ENCODE measurements around the gene HIF1AN. TPM values are rescaled to one million over a fixed set of nuclear protein-coding genes. Genes with fewer than 3 reads are reported as not detected.
"Not testable (repeated sequence)": the region's sequence is repeated elsewhere in the genome, so short reads cannot be mapped to it uniquely, and the experiment has no call there.

Gene HIF1AN
- total RNA-seq, 1 donor from 2014 or later, result 59.9 TPM

DNA sequence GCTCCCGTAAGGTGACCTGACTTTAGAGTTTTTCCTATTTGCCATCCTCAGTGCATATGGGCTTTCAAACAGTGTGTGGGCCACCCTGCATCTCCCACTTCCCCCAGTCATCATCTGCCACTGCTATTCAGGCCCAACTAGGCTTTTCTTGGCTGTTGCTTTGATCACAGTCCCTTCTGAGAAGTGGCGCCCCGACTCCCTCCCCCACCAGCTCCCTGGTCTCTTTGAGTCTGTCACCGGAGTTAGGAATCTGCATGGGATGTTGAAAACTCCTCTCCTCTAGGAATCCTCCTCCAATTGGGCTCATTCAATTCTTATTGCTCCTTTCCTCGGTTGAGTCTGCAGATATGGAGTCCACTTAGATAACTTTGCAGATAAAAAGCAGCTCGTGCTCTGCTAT is 32.1 kb downstream of the HIF1AN start:
- no peaks in the 10 kb centered on the region for H3K36me3 Mint-ChIP-seq (ENCODE audit: low read depth)
- peaks cover 46% of the 10 kb centered on the region for H3K27me3 Mint-ChIP-seq
- H3K4me1 Mint-ChIP-seq, result peaks cover 3% of the 10 kb centered on the region
- DNase-seq (no peak), ATAC-seq (ENCODE audit: low read depth) (no peak)
- TF ChIP-seq, protein P1, sequence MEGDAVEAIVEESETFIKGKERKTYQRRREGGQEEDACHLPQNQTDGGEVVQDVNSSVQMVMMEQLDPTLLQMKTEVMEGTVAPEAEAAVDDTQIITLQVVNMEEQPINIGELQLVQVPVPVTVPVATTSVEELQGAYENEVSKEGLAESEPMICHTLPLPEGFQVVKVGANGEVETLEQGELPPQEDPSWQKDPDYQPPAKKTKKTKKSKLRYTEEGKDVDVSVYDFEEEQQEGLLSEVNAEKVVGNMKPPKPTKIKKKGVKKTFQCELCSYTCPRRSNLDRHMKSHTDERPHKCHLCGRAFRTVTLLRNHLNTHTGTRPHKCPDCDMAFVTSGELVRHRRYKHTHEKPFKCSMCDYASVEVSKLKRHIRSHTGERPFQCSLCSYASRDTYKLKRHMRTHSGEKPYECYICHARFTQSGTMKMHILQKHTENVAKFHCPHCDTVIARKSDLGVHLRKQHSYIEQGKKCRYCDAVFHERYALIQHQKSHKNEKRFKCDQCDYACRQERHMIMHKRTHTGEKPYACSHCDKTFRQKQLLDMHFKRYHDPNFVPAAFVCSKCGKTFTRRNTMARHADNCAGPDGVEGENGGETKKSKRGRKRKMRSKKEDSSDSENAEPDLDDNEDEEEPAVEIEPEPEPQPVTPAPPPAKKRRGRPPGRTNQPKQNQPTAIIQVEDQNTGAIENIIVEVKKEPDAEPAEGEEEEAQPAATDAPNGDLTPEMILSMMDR (IDR thresholded peaks at IDR 0.05), result no peak
- H3K27ac Mint-ChIP-seq, result no peak overlapping the region
- no peaks in the 10 kb centered on the region for H3K9me3 Mint-ChIP-seq
- ChIA-PET POLR2A (no interaction called here), CTCF (no interaction called here)
- H3K4me3 Mint-ChIP-seq, result no peak overlapping the region
- intact Hi-C loops (cut with micrococcal nuclease), result no loop called here

DNA sequence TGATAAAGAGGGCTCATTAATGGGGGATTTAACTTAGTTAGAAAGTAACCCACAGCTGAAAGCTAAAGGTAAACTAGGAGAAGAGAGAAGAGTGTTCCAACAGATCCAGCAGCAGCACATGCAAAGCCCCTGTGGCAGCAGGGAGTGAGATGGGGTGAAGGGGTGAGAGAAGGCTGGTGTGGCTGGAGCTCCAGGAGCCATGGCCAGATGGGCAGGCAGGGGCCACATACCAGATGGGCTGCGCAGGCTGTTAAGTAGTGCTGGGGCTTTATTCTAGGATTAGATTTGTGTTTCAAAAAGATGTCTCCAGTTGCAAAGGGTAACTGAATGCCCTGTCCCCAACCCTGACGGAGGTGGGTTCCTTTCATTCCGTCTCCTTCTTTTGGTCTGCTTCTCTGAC is 33.2 kb downstream of the HIF1AN start:
- peaks cover 44% of the 10 kb centered on the region for H3K27me3 Mint-ChIP-seq
- TF ChIP-seq, protein P1 (IDR thresholded peaks at IDR 0.05), result no peak
- H3K27ac Mint-ChIP-seq, result no peak overlapping the region
- no peaks in the 10 kb centered on the region for H3K4me1 Mint-ChIP-seq
- intact Hi-C loops (cut with micrococcal nuclease), result no loop called here
- no peaks in the 10 kb centered on the region for H3K9me3 Mint-ChIP-seq
- POLR2A ChIA-PET, result no interaction called here
- CTCF ChIA-PET, result no interaction called here
- ATAC-seq (ENCODE audit: low read depth) (no peak), DNase-seq (no peak)
- no peak overlapping the region for H3K4me3 Mint-ChIP-seq
- H3K36me3 Mint-ChIP-seq (ENCODE audit: low read depth), result no peaks in the 10 kb centered on the region

DNA sequence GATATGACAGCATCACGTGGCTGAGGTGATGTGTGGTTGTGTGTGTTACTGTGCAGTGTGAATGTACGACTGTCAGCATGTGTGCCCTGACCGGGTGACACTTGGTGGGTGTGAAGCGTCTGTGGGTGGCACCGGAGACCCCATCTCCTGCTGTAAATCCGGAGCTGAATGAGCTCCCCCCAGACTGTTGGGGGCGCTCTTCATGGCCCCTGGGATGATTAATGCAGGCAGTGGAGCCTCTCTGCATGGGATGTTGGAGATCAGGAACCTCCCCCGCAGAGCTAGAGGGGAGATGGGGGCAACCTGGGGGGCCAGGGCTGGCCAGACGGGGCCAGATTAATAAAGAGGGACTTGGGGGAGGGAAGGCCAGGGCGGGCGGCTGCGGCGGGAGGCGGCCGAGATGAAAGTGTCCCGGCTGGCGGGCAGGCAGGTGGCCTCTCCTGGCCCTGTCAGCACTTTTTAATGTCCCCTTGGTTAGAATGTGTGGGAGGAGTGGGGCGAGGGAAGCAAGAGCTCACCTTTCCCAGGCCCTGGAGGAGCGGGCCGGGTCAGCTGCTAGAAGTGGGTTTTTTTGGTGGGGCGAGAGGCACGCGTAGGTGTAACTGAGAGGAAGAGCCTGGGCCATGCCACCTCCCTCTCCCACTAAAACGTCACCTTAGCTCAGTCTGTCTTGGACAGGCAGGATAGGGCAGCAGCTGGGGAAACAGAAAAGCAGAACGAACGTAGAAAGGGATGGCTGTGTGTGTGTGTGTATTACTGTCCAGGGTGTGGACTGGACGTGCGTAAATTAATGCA is 34.1 kb downstream of the HIF1AN start:
- DNase-seq (no peak), ATAC-seq (ENCODE audit: low read depth) (no peak)
- no peak overlapping the region for H3K27ac Mint-ChIP-seq
- H3K4me1 Mint-ChIP-seq, result no peaks in the 10 kb centered on the region
- no peaks in the 10 kb centered on the region for H3K36me3 Mint-ChIP-seq (ENCODE audit: low read depth)
- no peaks in the 10 kb centered on the region for H3K9me3 Mint-ChIP-seq
- H3K4me3 Mint-ChIP-seq, result no peak overlapping the region
- ChIA-PET CTCF (no interaction called here), POLR2A (no interaction called here)
- TF ChIP-seq, protein P1 (IDR thresholded peaks at IDR 0.05), result no peak
- peaks cover 40% of the 10 kb centered on the region for H3K27me3 Mint-ChIP-seq
- intact Hi-C loops (cut with micrococcal nuclease), result no loop called here

DNA sequence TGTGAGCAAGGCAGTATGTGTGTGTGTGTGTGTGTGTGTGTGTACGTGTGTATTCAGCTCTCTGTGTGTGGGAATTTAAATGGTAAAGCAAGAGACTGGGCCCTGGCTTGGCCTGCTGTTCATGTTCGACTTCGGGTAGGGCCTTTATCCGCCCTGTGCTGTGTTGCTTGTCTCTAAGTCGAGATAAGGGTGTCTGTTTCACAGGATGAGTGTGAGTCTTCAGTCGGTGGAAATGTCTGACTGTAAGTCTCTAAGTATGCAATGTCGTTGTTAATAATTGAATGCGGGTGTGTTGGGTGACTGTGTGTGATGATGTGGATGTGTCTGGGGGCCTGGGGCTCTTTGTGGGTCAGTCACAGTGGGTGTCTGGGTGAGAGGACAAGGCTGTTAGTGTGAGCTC is 34.8 kb downstream of the HIF1AN start:
- intact Hi-C loops (cut with micrococcal nuclease), result no loop called here
- Mint-ChIP-seq H3K4me1 (no peaks in the 10 kb centered on the region), H3K36me3 (ENCODE audit: low read depth) (no peaks in the 10 kb centered on the region), H3K4me3 (no peak overlapping the region), H3K27me3 (peaks cover 35% of the 10 kb centered on the region), H3K9me3 (no peaks in the 10 kb centered on the region), H3K27ac (no peak overlapping the region)
- no peak for ATAC-seq (ENCODE audit: low read depth)
- ChIA-PET CTCF (no interaction called here), POLR2A (no interaction called here)
- no peak for DNase-seq
- TF ChIP-seq, protein P1 (IDR thresholded peaks at IDR 0.05), result no peak

DNA sequence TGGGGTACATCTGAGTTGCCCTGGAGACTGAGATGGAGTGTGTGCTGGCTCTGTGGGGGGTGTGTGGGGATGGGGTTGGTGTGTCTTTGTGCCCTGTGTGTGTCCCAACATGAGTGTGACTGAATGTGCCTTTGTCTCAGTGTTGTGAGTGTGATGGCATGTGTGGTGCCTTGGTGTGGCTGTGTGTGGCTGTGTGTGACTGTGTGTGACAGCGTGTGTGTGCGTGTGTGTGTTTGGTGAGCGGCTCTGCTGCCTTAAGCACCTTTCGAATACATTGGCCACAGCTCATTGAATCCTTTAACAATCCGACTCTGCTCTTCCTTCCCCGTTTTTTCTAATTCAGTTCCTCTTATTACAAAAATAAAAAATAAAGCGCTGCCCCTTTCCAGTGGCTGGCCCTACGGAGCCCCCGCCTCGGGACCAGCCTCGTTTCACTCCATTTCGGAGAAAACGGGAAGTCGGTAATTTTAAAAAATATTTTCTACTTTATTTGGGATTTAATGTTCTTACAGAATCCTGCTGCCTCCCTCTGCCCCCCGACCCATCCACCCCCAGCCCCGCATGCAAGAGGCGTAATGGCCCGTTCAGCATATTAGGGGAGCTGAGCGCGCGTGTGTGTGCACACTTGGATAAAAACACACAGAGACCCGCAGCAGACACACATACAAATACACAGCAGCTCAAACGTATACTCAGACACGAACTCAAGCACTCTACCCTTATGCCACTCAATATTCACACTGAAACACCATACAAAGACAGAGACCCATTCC is 35.5 kb downstream of the HIF1AN start:
- TF ChIP-seq, protein P1 (IDR thresholded peaks at IDR 0.05), result no peak
- ATAC-seq (ENCODE audit: low read depth), result no peak
- DNase-seq, result no peak
- ChIA-PET CTCF (no interaction called here), POLR2A (no interaction called here)
- H3K9me3 Mint-ChIP-seq, result no peaks in the 10 kb centered on the region
- H3K27me3 Mint-ChIP-seq, result peaks cover 36% of the 10 kb centered on the region
- H3K27ac Mint-ChIP-seq, result no peak overlapping the region
- intact Hi-C loops (cut with micrococcal nuclease), result no loop called here
- H3K36me3 Mint-ChIP-seq (ENCODE audit: low read depth), result no peaks in the 10 kb centered on the region
- no peaks in the 10 kb centered on the region for H3K4me1 Mint-ChIP-seq
- H3K4me3 Mint-ChIP-seq, result no peak overlapping the region

DNA sequence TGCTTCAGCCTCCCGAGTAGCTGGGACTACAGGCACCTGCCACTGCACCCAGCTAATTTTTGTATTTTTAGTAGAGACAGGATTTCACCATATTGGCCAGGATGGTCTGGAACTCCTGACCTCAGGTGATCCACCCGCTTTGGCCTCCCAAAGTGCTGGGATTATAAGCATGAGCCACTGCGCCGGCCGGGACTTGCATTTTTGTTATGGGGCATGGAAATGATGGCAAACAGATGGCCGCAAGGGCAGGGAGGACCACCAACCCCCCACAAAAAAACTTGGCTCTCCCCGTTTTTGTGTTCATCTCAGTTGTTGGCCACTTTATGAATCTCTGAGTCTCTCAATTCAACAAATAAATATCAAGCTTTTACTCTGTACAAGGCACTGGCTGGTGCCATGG is 39.4 kb downstream of the HIF1AN start:
- peaks cover 36% of the 10 kb centered on the region for H3K27me3 Mint-ChIP-seq
- H3K9me3 Mint-ChIP-seq; H3K4me1 Mint-ChIP-seq; DNase-seq; H3K4me3 Mint-ChIP-seq; intact Hi-C loops (cut with micrococcal nuclease); CTCF ChIA-PET; H3K27ac Mint-ChIP-seq; POLR2A ChIA-PET; ATAC-seq (ENCODE audit: low read depth); H3K36me3 Mint-ChIP-seq (ENCODE audit: low read depth): not testable (repeated sequence)

All from activated B cell treated with CpG ODN at 0.5 μM for 24 hours (primary cell).